Activated naive CD4-positive, alpha-beta T cell treated with anti-CD3 and anti-CD28 coated beads, Interleukin-2, amount 10 ng/mL, durations not matched to agents 7 days and 5 days (primary cell): ENCODE data around the gene PRRX2.
A peak's percentile ranks its signal among the peaks of the same experiment; 100 is the strongest.

Source experiments
- CTCF ChIA-PET: fragments of 350-600 bp; sonication (Branson Sonifier 250); formaldehyde crosslinking; loops from one replicate; lab custom pipeline; 2021; ENCODE audit warnings: antibody characterized with exemption; lab: Charles Lee
- DNase-seq: peaks from one replicate; pipeline ENCODE4 v3.0.0-alpha.2; 2020
- H3K27ac Mint-ChIP-seq: one replicate; pipeline ENCODE4 v1.8.0; 2021; ENCODE audit warnings: mild to moderate bottlenecking, moderate library complexity, mixed read lengths
- H3K27me3 Mint-ChIP-seq: one replicate; pipeline ENCODE4 v1.8.0; 2021; ENCODE audit warnings: mild to moderate bottlenecking, mixed read lengths
- H3K36me3 Mint-ChIP-seq: one replicate; pipeline ENCODE4 v1.8.0; 2021; ENCODE audit warnings: mixed read lengths
- H3K4me1 Mint-ChIP-seq: one replicate; pipeline ENCODE4 v1.8.0; 2021; ENCODE audit warnings: mixed read lengths
- H3K4me3 Mint-ChIP-seq: one replicate; pipeline ENCODE4 v1.8.0; 2021; ENCODE audit warnings: mild to moderate bottlenecking, moderate library complexity, mixed read lengths
- H3K9me3 Mint-ChIP-seq: one replicate; pipeline ENCODE4 v1.8.0; 2021; ENCODE audit warnings: mixed read lengths

The PRRX2 gene

GRCh38 chr9:129685220-129685932 is 19.9 kb downstream of the PRRX2 start:
- H3K4me3 Mint-ChIP-seq, result no peak overlapping the region
- no peak for DNase-seq
- H3K4me1 Mint-ChIP-seq, result no peaks in the 10 kb centered on the region
- H3K9me3 Mint-ChIP-seq, result no peaks in the 10 kb centered on the region
- no peaks in the 10 kb centered on the region for H3K36me3 Mint-ChIP-seq
- CTCF ChIA-PET, result no interaction called here
- peaks cover 47% of the 10 kb centered on the region for H3K27me3 Mint-ChIP-seq
- no peak overlapping the region for H3K27ac Mint-ChIP-seq

DNA sequence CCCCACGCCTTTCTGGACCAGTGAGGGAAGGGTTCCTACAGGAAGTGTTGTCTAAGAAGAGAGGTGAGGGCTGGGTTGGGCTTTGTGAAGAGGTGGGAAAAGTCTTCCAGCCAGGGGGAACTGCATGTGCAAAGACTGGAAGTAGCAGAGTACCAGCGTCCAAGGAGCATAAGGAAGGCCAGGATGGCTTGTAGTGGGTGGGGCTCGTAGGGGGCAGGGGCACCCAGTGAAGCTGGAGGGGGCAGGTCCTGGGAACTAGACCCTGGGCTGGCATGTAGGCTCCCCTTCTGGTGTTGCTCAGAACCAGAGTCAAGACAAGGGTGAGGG is 20.4 kb downstream of the PRRX2 start:
- no peaks in the 10 kb centered on the region for H3K36me3 Mint-ChIP-seq
- H3K4me1 Mint-ChIP-seq, result no peaks in the 10 kb centered on the region

GRCh38 chr9:129686736-129687135 is 21.3 kb downstream of the PRRX2 start:
- no peak overlapping the region for H3K4me3 Mint-ChIP-seq
- no peaks in the 10 kb centered on the region for H3K36me3 Mint-ChIP-seq
- H3K4me1 Mint-ChIP-seq, result no peaks in the 10 kb centered on the region
- CTCF ChIA-PET, result no interaction called here
- no peaks in the 10 kb centered on the region for H3K9me3 Mint-ChIP-seq
- H3K27me3 Mint-ChIP-seq, result peaks cover 36% of the 10 kb centered on the region
- no peak for DNase-seq
- H3K27ac Mint-ChIP-seq, result no peak overlapping the region

More for the DNA sequence above, 20.4 kb downstream of the PRRX2 start:
- peaks cover 42% of the 10 kb centered on the region for H3K27me3 Mint-ChIP-seq
- no peaks in the 10 kb centered on the region for H3K9me3 Mint-ChIP-seq
- no peak overlapping the region for H3K27ac Mint-ChIP-seq
- CTCF ChIA-PET, result no interaction called here
- no peak overlapping the region for H3K4me3 Mint-ChIP-seq
- no peak for DNase-seq

DNA sequence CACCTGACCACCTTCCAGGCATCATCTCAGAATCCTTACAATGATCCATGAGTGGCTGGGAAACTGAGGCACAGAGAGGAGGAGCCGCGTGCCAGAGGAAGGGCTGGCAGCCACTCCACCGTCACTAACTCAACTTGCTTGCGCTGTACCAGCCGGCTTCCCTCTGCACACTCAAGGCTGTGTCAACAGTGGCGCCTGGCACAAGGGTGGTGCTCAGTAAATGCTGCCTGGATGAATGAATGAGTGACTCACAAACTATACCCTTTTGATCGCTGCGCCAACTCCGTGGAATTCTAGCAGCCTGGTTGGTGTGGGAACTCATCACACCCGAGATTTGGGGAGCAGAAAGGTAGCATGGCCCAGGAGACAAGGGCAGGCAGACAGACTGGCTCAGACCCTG is 21.9 kb downstream of the PRRX2 start:
- Mint-ChIP-seq H3K9me3 (no peaks in the 10 kb centered on the region), H3K27ac (no peak overlapping the region), H3K4me1 (no peaks in the 10 kb centered on the region), H3K27me3 (peaks cover 30% of the 10 kb centered on the region), H3K4me3 (no peak overlapping the region), H3K36me3 (no peaks in the 10 kb centered on the region)
- DNase-seq, result no peak
- CTCF ChIA-PET, result no interaction called here

- peaks cover 26% of the 10 kb centered on the region for H3K27me3 Mint-ChIP-seq
- no peak overlapping the region for H3K27ac Mint-ChIP-seq
- H3K36me3 Mint-ChIP-seq, result no peaks in the 10 kb centered on the region
- no peaks in the 10 kb centered on the region for H3K4me1 Mint-ChIP-seq
- H3K9me3 Mint-ChIP-seq, result no peaks in the 10 kb centered on the region
- CTCF ChIA-PET, result interaction anchor here (1.3 kb wide), 1 partner anchor 23 kb away, joined by 3 read pairs; the partner anchor contains the start of gene PRRX2
- no peak for DNase-seq
- no peak overlapping the region for H3K4me3 Mint-ChIP-seq
Observed at GRCh38 chr9:129688285-129689043, 23.0 kb downstream of the PRRX2 start.

- no peaks in the 10 kb centered on the region for H3K9me3 Mint-ChIP-seq
- peaks cover 59% of the 10 kb centered on the region for H3K27me3 Mint-ChIP-seq
- peaks cover 1% of the 10 kb centered on the region for H3K36me3 Mint-ChIP-seq
- no peak overlapping the region for H3K4me3 Mint-ChIP-seq
- CTCF ChIA-PET, result no interaction called here
- peaks cover 3% of the 10 kb centered on the region for H3K4me1 Mint-ChIP-seq
- no peak overlapping the region for H3K27ac Mint-ChIP-seq
- DNase-seq, result no peak
Observed at GRCh38 chr9:129692534-129692933, 27.1 kb downstream of the PRRX2 start.

- DNase-seq, result no peak
- H3K27ac Mint-ChIP-seq, result no peak overlapping the region
Observed at GRCh38 chr9:129693741-129694140, 28.3 kb downstream of the PRRX2 start.

GRCh38 chr9:129694243-129694646 is 28.8 kb downstream of the PRRX2 start:
- peaks cover 1% of the 10 kb centered on the region for H3K36me3 Mint-ChIP-seq
- H3K27ac Mint-ChIP-seq, result no peak overlapping the region
- no peaks in the 10 kb centered on the region for H3K9me3 Mint-ChIP-seq
- H3K4me1 Mint-ChIP-seq, result peaks cover 3% of the 10 kb centered on the region
- peaks cover 65% of the 10 kb centered on the region for H3K27me3 Mint-ChIP-seq
- H3K4me3 Mint-ChIP-seq, result no peak overlapping the region
- DNase-seq, result no peak
- CTCF ChIA-PET, result no interaction called here

More at GRCh38 chr9:129693741-129694140, 28.3 kb downstream of the PRRX2 start:
- no peak overlapping the region for H3K4me3 Mint-ChIP-seq
- peaks cover 1% of the 10 kb centered on the region for H3K36me3 Mint-ChIP-seq
- peaks cover 65% of the 10 kb centered on the region for H3K27me3 Mint-ChIP-seq
- CTCF ChIA-PET, result no interaction called here
- H3K4me1 Mint-ChIP-seq, result peaks cover 3% of the 10 kb centered on the region
- no peaks in the 10 kb centered on the region for H3K9me3 Mint-ChIP-seq

- CTCF ChIA-PET, result no interaction called here
- Mint-ChIP-seq H3K27ac (no peak overlapping the region), H3K4me3 (no peak overlapping the region), H3K27me3 (peaks cover 77% of the 10 kb centered on the region), H3K36me3 (peaks cover 1% of the 10 kb centered on the region), H3K9me3 (no peaks in the 10 kb centered on the region), H3K4me1 (peaks cover 3% of the 10 kb centered on the region)
- no peak for DNase-seq
Observed at GRCh38 chr9:129695870-129696269, 30.4 kb downstream of the PRRX2 start.

- Mint-ChIP-seq H3K9me3 (no peaks in the 10 kb centered on the region), H3K4me1 (peaks cover 3% of the 10 kb centered on the region), H3K27me3 (peaks cover 87% of the 10 kb centered on the region), H3K27ac (no peak overlapping the region), H3K36me3 (peaks cover 1% of the 10 kb centered on the region), H3K4me3 (no peak overlapping the region)
- CTCF ChIA-PET, result interaction anchor here (1.2 to 1.4 kb wide), 2 partner anchors 30 to 41 kb away, joined by 3 to 7 read pairs; no protein-coding TSS in a partner anchor
- no peak for DNase-seq
Observed at GRCh38 chr9:129696944-129697655, 31.7 kb downstream of the PRRX2 start.

DNA sequence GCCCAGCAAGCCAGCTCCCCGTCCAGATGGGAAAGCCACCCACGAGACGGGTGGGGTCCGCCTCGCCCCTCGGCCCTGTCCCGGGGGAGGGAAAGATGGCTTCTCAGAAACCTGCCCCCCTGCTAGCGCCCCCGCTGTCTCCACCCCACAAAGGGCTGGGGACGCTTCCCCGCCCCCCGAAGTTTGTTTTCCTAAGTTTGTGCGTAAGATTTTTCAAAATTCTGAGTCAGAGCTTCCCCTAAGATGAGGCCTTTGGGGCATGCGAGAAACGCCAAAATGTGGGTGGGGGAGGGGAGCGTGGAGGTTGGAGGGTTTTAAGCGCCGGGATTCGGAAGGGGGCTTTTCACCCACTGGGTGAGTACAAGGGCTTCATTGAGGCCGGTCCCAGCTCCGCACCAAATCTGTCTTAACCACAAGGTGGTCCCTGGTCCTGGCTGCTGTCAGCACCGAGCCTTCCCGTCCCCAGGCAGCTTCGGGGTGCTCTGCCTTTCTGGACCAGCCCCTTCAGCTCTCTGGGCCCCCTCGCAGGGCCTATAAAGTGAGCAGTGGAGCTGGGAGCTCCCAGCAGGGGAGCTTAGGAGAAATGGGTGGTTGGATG is 32.3 kb downstream of the PRRX2 start:
- DNase-seq, result no peak
- Mint-ChIP-seq H3K27me3 (peaks cover 93% of the 10 kb centered on the region), H3K4me3 (peak overlapping the region; percentile 35), H3K9me3 (no peaks in the 10 kb centered on the region), H3K27ac (no peak overlapping the region), H3K4me1 (peaks cover 3% of the 10 kb centered on the region), H3K36me3 (peaks cover 1% of the 10 kb centered on the region)
- CTCF ChIA-PET, result interaction anchor here (1.2 to 1.4 kb wide), 2 partner anchors 29 to 40 kb away, joined by 3 to 7 read pairs; no protein-coding TSS in a partner anchor

- Mint-ChIP-seq H3K36me3 (peaks cover 1% of the 10 kb centered on the region), H3K9me3 (no peaks in the 10 kb centered on the region), H3K27me3 (peaks cover 95% of the 10 kb centered on the region), H3K27ac (no peak overlapping the region), H3K4me3 (no peak overlapping the region), H3K4me1 (peaks cover 3% of the 10 kb centered on the region)
- CTCF ChIA-PET, result interaction anchor here (1.1 to 1.4 kb wide), 3 partner anchors 28 to 40 kb away, joined by 3 to 7 read pairs (median 4); no protein-coding TSS in a partner anchor
- DNase-seq, result no peak
Observed at GRCh38 chr9:129698254-129698757, 32.9 kb downstream of the PRRX2 start.

- no peak for DNase-seq
- Mint-ChIP-seq H3K27ac (no peak overlapping the region), H3K36me3 (peaks cover 1% of the 10 kb centered on the region), H3K9me3 (no peaks in the 10 kb centered on the region), H3K4me3 (no peak overlapping the region), H3K27me3 (peaks cover 84% of the 10 kb centered on the region), H3K4me1 (peaks cover 3% of the 10 kb centered on the region)
- CTCF ChIA-PET, result interaction anchor here (0.5 to 0.6 kb wide), 2 partner anchors 30 to 1406 kb away, joined by 3 read pairs; no protein-coding TSS in a partner anchor
Observed at GRCh38 chr9:129701054-129701453, 35.6 kb downstream of the PRRX2 start.
